Stimulated activated naive B cell treated with anti-CD40 and anti-IgM and Interleukin-4, amounts not matched to agents 10 μg/mL and 1 μg/mL and 100 μg/mL, for 72 hours (primary cell): ENCODE measurements around the gene ATP1A3.
"Not testable (repeated sequence)": the region's sequence is repeated elsewhere in the genome, so short reads cannot be mapped to it uniquely, and the experiment has no call there.

Experiments
- ATAC-seq, 2 donors: fragments of 150-1000 bp; cut with Tn5 transposase; replicated peaks; 2 replicates each; pipeline ENCODE4 v1.10.0; 2021; ENCODE audit warnings: moderate library complexity in 1 of 2
- DNase-seq: peaks from one replicate; pipeline ENCODE4 v3.0.0; 2021
- H3K27ac Mint-ChIP-seq: one replicate; pipeline ENCODE4 v1.8.0; 2022; ENCODE audit warnings: mild to moderate bottlenecking, mixed read lengths
- H3K27me3 Mint-ChIP-seq, 2 donors: one replicate each; pipeline ENCODE4 v1.8.0; 2022; ENCODE audit warnings: mixed read lengths in 2 of 2
- H3K36me3 Mint-ChIP-seq, 2 donors: one replicate each; pipeline ENCODE4 v1.8.0; 2022; ENCODE audit warnings: mixed read lengths in 2 of 2, mild to moderate bottlenecking in 1 of 2
- H3K4me1 Mint-ChIP-seq, 2 donors: one replicate each; pipeline ENCODE4 v1.8.0; 2022; ENCODE audit warnings: mixed read lengths in 2 of 2, mild to moderate bottlenecking in 1 of 2
- H3K4me3 Mint-ChIP-seq, 2 donors: one replicate each; pipeline ENCODE4 v1.8.0; 2022; ENCODE audit warnings: mild to moderate bottlenecking in 2 of 2, mixed read lengths in 2 of 2, moderate library complexity in 1 of 2
- H3K9me3 Mint-ChIP-seq, 2 donors: one replicate each; pipeline ENCODE4 v1.8.0; 2022; ENCODE audit warnings: mixed read lengths in 2 of 2, mild to moderate bottlenecking in 1 of 2

The ATP1A3 gene

GRCh38 chr19:42023121-42023942 lies 29.3 kb upstream of the ATP1A3 start:
- Mint-ChIP-seq H3K9me3 (no peaks in the 10 kb centered on the region), H3K36me3 (no peaks in the 10 kb centered on the region), H3K4me1 (no peaks in the 10 kb centered on the region), H3K27me3 (peaks cover 12 to 16% of the 10 kb centered on the region in 2 donors), H3K4me3 (no peak overlapping the region), H3K27ac (no peak overlapping the region)
- ATAC-seq (peak; percentile 42 to 58), DNase-seq (no peak)

GRCh38 chr19:42022616-42023015 lies 28.6 kb upstream of the ATP1A3 start:
- Mint-ChIP-seq H3K27me3 (peaks cover 10 to 16% of the 10 kb centered on the region in 2 donors), H3K36me3 (no peaks in the 10 kb centered on the region), H3K4me1 (no peaks in the 10 kb centered on the region), H3K9me3 (no peaks in the 10 kb centered on the region), H3K27ac (no peak overlapping the region), H3K4me3 (no peak overlapping the region)
- DNase-seq (no peak), ATAC-seq (no peak)

- H3K4me1 Mint-ChIP-seq: no peaks in the 10 kb centered on the region
- DNase-seq (no peak), ATAC-seq (no peak)
- H3K27ac Mint-ChIP-seq: peak overlapping the region; percentile 2
- H3K4me3 Mint-ChIP-seq: no peak overlapping the region
- H3K27me3 Mint-ChIP-seq: peaks cover 10 to 12% of the 10 kb centered on the region in 2 donors
- H3K36me3 Mint-ChIP-seq: no peaks in the 10 kb centered on the region
- no peaks in the 10 kb centered on the region for H3K9me3 Mint-ChIP-seq
Observed at GRCh38 chr19:42021185-42021584, 27.2 kb upstream of the ATP1A3 start.

GRCh38 chr19:42018503-42019193 lies 24.6 kb upstream of the ATP1A3 start:
- no peak for ATAC-seq
- no peaks in the 10 kb centered on the region for H3K27me3 Mint-ChIP-seq
- no peak for DNase-seq
- no peaks in the 10 kb centered on the region for H3K4me1 Mint-ChIP-seq
- no peak overlapping the region for H3K4me3 Mint-ChIP-seq
- no peaks in the 10 kb centered on the region for H3K36me3 Mint-ChIP-seq
- no peaks in the 10 kb centered on the region for H3K9me3 Mint-ChIP-seq
- no peak overlapping the region for H3K27ac Mint-ChIP-seq

- DNase-seq (no peak), ATAC-seq (no peak)
- Mint-ChIP-seq H3K27me3 (no peaks in the 10 kb centered on the region), H3K9me3 (no peaks in the 10 kb centered on the region), H3K27ac (no peak overlapping the region), H3K36me3 (no peaks in the 10 kb centered on the region), H3K4me3 (no peak overlapping the region), H3K4me1 (no peaks in the 10 kb centered on the region)
Observed at GRCh38 chr19:42017040-42017439, 23.0 kb upstream of the ATP1A3 start.

GRCh38 chr19:42012747-42013146 lies 18.7 kb upstream of the ATP1A3 start:
- not testable (repeated sequence) for H3K27ac Mint-ChIP-seq

DNA sequence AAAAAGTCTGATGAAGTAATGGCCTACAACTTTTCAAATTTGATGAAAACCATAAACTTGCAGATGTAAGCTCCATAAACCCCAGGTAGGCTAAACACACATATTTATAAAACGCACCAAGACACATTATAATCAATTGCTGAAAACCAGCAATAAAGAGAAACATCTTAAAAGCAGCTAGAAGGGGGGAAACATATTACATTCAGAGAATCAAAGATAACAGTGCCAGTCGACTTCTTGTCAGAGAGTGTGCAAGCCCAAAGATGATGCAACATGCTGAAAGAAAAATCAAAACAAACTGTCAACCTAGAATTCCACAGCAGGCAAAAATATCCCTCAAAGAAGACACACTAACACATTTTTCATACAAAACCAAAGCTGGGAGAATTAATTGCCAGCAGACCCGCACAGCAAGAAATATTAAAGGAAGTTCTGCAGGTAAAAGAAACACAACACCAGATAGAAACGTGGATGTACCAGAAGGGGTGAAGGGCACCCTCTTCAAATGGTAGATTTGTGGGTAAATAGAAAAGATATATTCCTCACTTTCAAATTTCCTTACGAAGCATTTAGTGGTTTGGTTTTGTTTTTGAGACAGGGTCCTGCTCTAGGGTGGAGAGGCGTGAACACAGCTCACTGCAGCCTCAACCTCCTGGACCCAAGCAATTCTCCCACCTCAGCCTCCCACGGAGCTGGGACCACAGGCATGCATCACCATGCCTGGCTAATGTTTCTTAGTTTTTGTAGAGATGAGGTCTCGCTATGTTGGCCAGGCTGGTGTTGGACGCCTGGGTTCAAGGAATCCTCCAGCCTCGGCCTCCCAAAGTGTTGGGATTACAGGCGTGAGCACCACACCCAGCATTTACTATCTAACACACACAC lies 16.5 kb upstream of the ATP1A3 start:
- ATAC-seq: no peak
- Mint-ChIP-seq H3K27me3 (peaks cover 10% of the 10 kb centered on the region in 2 donors), H3K4me1 (no peaks in the 10 kb centered on the region), H3K36me3 (no peaks in the 10 kb centered on the region), H3K27ac (no peak overlapping the region), H3K4me3 (no peak overlapping the region), H3K9me3 (no peaks in the 10 kb centered on the region)
- DNase-seq: no peak

More at GRCh38 chr19:42012747-42013146, 18.7 kb upstream of the ATP1A3 start:
- not testable (repeated sequence) for H3K36me3 Mint-ChIP-seq, H3K9me3 Mint-ChIP-seq, ATAC-seq, H3K4me3 Mint-ChIP-seq, DNase-seq, H3K4me1 Mint-ChIP-seq, H3K27me3 Mint-ChIP-seq

DNA sequence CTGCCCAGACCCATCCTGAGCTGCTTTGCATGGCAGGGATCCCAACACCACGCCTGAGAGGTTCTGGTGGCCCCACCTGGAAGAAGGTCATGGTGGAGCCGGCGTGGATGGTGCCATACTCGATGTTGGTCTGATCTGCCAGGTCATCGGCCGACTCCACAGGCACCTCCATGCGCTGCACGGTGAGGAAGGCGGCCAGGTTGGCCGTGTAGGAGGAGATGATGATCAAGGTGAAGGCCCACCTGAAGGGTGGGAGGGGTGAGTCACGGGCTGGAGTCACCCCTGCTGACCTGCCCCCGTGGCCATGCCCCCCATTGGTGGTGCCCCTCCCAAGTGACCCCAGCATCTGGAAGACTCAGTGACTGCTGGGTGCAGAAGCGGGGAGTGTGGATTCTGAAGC lies 12.5 kb upstream of the ATP1A3 start:
- no peak overlapping the region for H3K27ac Mint-ChIP-seq

DNA sequence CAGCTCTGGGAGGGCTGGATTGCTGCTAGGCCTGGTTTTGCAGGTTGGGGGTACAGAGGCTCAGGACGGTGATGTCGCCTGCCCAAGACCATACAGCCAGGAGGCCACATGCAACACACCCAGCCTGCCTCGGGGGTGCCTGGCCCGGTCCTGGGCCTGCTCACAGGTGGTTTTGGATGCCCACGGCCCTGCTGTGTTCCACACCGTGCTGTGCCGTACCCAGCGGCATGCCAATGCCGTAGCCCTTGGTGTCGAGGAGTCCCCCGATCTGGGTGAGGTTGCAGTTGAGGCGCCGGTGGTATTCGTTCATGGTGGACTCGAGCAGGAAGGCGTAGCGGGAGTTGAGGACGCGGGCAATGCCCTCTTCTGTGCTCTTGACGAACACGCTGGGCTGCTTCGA lies 11.5 kb upstream of the ATP1A3 start:
- Mint-ChIP-seq H3K4me1 (no peaks in the 10 kb centered on the region), H3K4me3 (no peak overlapping the region), H3K36me3 (no peaks in the 10 kb centered on the region), H3K27me3 (peaks cover 30 to 31% of the 10 kb centered on the region in 2 donors), H3K9me3 (no peaks in the 10 kb centered on the region), H3K27ac (no peak overlapping the region)
- DNase-seq: no peak
- no peak for ATAC-seq

More for the DNA sequence above, 12.5 kb upstream of the ATP1A3 start:
- DNase-seq: no peak
- Mint-ChIP-seq H3K4me3 (no peak overlapping the region), H3K9me3 (no peaks in the 10 kb centered on the region), H3K36me3 (no peaks in the 10 kb centered on the region), H3K4me1 (no peaks in the 10 kb centered on the region), H3K27me3 (peaks cover 24 to 30% of the 10 kb centered on the region in 2 donors)
- ATAC-seq: no peak

- DNase-seq (no peak), ATAC-seq (no peak)
- Mint-ChIP-seq H3K36me3 (no peaks in the 10 kb centered on the region), H3K9me3 (no peaks in the 10 kb centered on the region), H3K4me1 (peaks cover 0 to 5% of the 10 kb centered on the region in 2 donors), H3K4me3 (no peak overlapping the region), H3K27me3 (peaks cover 44 to 45% of the 10 kb centered on the region in 2 donors), H3K27ac (no peak overlapping the region)
Observed at GRCh38 chr19:42003506-42004294, 9.7 kb upstream of the ATP1A3 start.

DNA sequence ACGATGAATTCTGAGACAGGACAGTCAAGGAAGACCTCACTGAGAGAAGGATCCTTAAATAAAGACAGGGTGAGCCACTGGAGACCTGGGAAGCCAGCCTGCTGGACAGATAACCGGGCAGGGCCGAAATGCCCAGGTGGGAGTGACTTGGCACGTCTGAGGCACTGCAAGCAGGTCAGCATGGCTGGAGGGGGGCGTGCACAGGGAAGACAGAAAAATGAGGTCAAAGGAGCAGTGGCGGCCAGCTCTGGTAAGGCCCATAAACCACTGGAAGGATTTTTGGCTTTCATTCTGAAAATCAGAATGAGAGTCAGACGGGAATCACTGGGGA lies 5.8 kb upstream of the ATP1A3 start:
- no peaks in the 10 kb centered on the region for H3K9me3 Mint-ChIP-seq
- H3K36me3 Mint-ChIP-seq: no peaks in the 10 kb centered on the region
- peaks cover 30% of the 10 kb centered on the region in 2 donors for H3K4me1 Mint-ChIP-seq
- no peak overlapping the region for H3K4me3 Mint-ChIP-seq
- H3K27me3 Mint-ChIP-seq: peaks cover 65 to 69% of the 10 kb centered on the region in 2 donors
- DNase-seq: no peak
- ATAC-seq: no peak
- H3K27ac Mint-ChIP-seq: no peak overlapping the region

DNA sequence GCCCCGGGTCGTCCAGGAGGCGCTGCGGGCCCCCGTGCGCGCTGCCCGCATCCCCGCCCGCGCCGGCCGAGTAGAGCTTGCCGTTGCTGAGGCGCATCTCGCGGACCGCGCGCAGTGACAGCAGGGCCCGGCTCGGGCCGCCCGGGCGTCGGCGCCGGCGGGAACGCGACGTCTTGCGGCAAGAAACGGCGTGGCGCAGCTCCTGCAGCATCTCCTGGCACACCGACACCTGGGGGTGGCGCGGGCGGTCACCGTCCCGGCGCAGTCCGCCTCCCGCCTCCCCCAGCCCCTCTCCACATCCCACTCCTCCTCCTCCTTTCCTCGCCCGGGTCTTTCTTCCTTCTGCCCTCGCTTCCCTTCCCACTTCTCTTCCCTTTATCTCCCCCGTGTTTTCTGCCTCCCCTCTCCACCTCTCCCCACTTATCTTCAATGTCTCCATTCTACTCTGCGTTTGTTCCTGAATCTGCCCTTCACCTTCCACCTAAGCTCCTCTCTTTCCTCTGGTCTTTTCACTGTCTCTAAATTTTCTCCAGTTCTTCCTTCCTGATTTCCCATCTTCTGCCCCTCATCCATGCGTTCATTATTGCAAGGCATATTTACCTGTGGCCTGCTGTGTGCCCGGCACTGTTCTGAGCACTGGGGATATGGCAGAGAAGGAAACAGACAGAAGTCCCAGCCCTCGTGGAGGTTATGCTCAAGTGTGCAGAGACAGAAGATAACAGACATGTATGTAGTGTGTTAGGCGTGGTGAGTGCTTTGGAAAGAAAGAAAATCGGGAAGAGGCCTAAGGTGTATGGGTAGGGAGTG lies 5.2 kb upstream of the ATP1A3 start:
- ATAC-seq (no peak), DNase-seq (no peak)
- peaks cover 70 to 74% of the 10 kb centered on the region in 2 donors for H3K27me3 Mint-ChIP-seq
- no peak overlapping the region for H3K27ac Mint-ChIP-seq
- H3K36me3 Mint-ChIP-seq: no peaks in the 10 kb centered on the region
- no peaks in the 10 kb centered on the region for H3K9me3 Mint-ChIP-seq
- H3K4me3 Mint-ChIP-seq: peak overlapping the region; percentile 30 to 62
- H3K4me1 Mint-ChIP-seq: peaks cover 30 to 31% of the 10 kb centered on the region in 2 donors
